Uterus (tissue), 4 donors: ENCODE results near the gene CPPED1. TPM values are rescaled to one million over a fixed set of nuclear protein-coding genes. Genes with fewer than 3 reads are reported as not detected.

Source experiments
- DNase-seq, 2 donors: peaks; one replicate each; pipeline ENCODE4 v3.0.0-alpha.2; 2019 to 2020
- H3K27ac ChIP-seq, 2 donors: fragments of 200-600 bp; sonication (generic); 1 replicate in 1 of 2; 2 replicates in 1 of 2; pipeline ENCODE4 v1.5.1; 2016 to 2018
- H3K27me3 ChIP-seq, 2 donors: fragments of 200-600 bp; sonication (generic); one replicate each; pipeline ENCODE4 v1.5.1; 2018 to 2019; ENCODE audit warnings: control low read depth in 1 of 2
- H3K36me3 ChIP-seq, 2 donors: fragments of 200-600 bp; sonication (generic); one replicate each; pipeline ENCODE4 v1.5.1; 2019; ENCODE audit warnings: control low read depth in 1 of 2
- H3K4me1 ChIP-seq, 2 donors: fragments of 200-600 bp; sonication (generic); one replicate each; pipeline ENCODE4 v1.5.1; 2018 to 2019; ENCODE audit warnings: control low read depth in 1 of 2
- H3K4me3 ChIP-seq, 2 donors: fragments of 200-600 bp; sonication (generic); 1 replicate in 1 of 2; 2 replicates in 1 of 2; pipeline ENCODE4 v1.5.1; 2018 to 2019; ENCODE audit warnings: mild to moderate bottlenecking in 1 of 2
- H3K9me3 ChIP-seq, 2 donors: fragments of 200-600 bp; sonication (generic); one replicate each; pipeline ENCODE4 v1.5.1; 2019; ENCODE audit warnings: control low read depth in 1 of 2
- CTCF ChIP-seq, 4 experiments: fragments of 200-600 bp in 2 of 4; fragments of 450-650 bp in 2 of 4; sonication (generic) in 2 of 4; IDR thresholded peaks; one replicate each; pipeline ENCODE4 v1.5.1; 2016 to 2019; ENCODE audit warnings: antibody characterized with exemption in 4 of 4, mild to moderate bottlenecking in 2 of 4, moderate library complexity in 1 of 4
- POLR2A ChIP-seq, 2 donors: fragments of 450-650 bp; IDR thresholded peaks; one replicate each; pipeline ENCODE4 v1.6.1; 2016; ENCODE audit warnings: antibody characterized with exemption in 2 of 2, mild to moderate bottlenecking in 1 of 2, moderate library complexity in 1 of 2
- intact Hi-C: fragments of 100-400 bp; cut with DNase I; formaldehyde crosslinking; loops from one replicate; pipeline ENCODE4 v1.15.1; 2023; ENCODE audit warnings: low total_unique reads
- total RNA-seq, 4 donors: library from RNA; depleted of rRNA in 3 of 4; stranded (reverse); fragments of >200 nt in 3 of 4; gene quantifications; one replicate each; pipeline versions ENCODE4 v1.1.0 to v1.2.4, GENCODE V29; 2014 to 2023
- donor health status: DM: yes; HTN: yes; CAD: no.

CPPED1 gene
- total RNA-seq, 4 donors from 2014 or later = 1.5 to 9.2 (median 5.5) TPM

- no peaks in the 10 kb centered on the region for H3K36me3 ChIP-seq
- intact Hi-C loops = no loop called here
- H3K4me3 ChIP-seq = no peak overlapping the region
- no peaks in the 10 kb centered on the region for H3K27me3 ChIP-seq
- H3K27ac ChIP-seq = no peak overlapping the region
- no peak for DNase-seq
- TF ChIP-seq CTCF (IDR thresholded peaks at IDR 0.05) (no peak), POLR2A (IDR thresholded peaks at IDR 0.05) (no peak)
- H3K4me1 ChIP-seq = no peaks in the 10 kb centered on the region
- H3K9me3 ChIP-seq = no peaks in the 10 kb centered on the region
These were observed 33.6 kb upstream of the CPPED1 start for GRCh38 chr16:12837291-12837690.

GRCh38 chr16:12833926-12834325, 30.2 kb upstream of the CPPED1 start:
- DNase-seq = no peak
- no peaks in the 10 kb centered on the region for H3K36me3 ChIP-seq
- H3K4me1 ChIP-seq = no peaks in the 10 kb centered on the region
- no peak overlapping the region for H3K27ac ChIP-seq
- TF ChIP-seq POLR2A (IDR thresholded peaks at IDR 0.05) (no peak), CTCF (IDR thresholded peaks at IDR 0.05) (no peak)
- no peak overlapping the region for H3K4me3 ChIP-seq
- intact Hi-C loops = no loop called here
- no peaks in the 10 kb centered on the region for H3K27me3 ChIP-seq
- no peaks in the 10 kb centered on the region for H3K9me3 ChIP-seq

GRCh38 chr16:12829096-12829888, 25.6 kb upstream of the CPPED1 start:
- DNase-seq = no peak
- intact Hi-C loops = no loop called here
- no peak overlapping the region for H3K4me3 ChIP-seq
- no peaks in the 10 kb centered on the region for H3K9me3 ChIP-seq
- no peak overlapping the region for H3K27ac ChIP-seq
- H3K36me3 ChIP-seq = no peaks in the 10 kb centered on the region
- TF ChIP-seq POLR2A (IDR thresholded peaks at IDR 0.05) (no peak), CTCF (IDR thresholded peaks at IDR 0.05) (no peak)
- no peaks in the 10 kb centered on the region for H3K4me1 ChIP-seq
- no peaks in the 10 kb centered on the region for H3K27me3 ChIP-seq

- no peaks in the 10 kb centered on the region for H3K27me3 ChIP-seq
- DNase-seq = no peak
- H3K36me3 ChIP-seq = no peaks in the 10 kb centered on the region
- no peak overlapping the region for H3K4me3 ChIP-seq
- no peak overlapping the region for H3K27ac ChIP-seq
- H3K9me3 ChIP-seq = no peaks in the 10 kb centered on the region
- H3K4me1 ChIP-seq = no peaks in the 10 kb centered on the region
- intact Hi-C loops = no loop called here
- TF ChIP-seq CTCF (IDR thresholded peaks at IDR 0.05) = no peak
- no peak for TF ChIP-seq POLR2A (IDR thresholded peaks at IDR 0.05)
These were observed 24.5 kb upstream of the CPPED1 start for GRCh38 chr16:12828206-12828605.

- Histone ChIP-seq H3K27me3 (no peaks in the 10 kb centered on the region), H3K4me3 (no peak overlapping the region), H3K9me3 (no peaks in the 10 kb centered on the region), H3K27ac (no peak overlapping the region), H3K4me1 (no peaks in the 10 kb centered on the region), H3K36me3 (no peaks in the 10 kb centered on the region)
- no peak for TF ChIP-seq POLR2A (IDR thresholded peaks at IDR 0.05)
- no peak for TF ChIP-seq CTCF (IDR thresholded peaks at IDR 0.05)
- DNase-seq = no peak
- intact Hi-C loops = no loop called here
These were observed 22.9 kb upstream of the CPPED1 start for GRCh38 chr16:12826559-12826958.
